G401 (cell line): Measurements from ENCODE around the gene SGIP1. TPM values are rescaled to one million over a fixed set of nuclear protein-coding genes. Genes with fewer than 3 reads are reported as not detected.

ENCODE experiments used
- DNase-seq: peaks from one replicate; pipeline ENCODE4 v3.0.0-alpha.2; 2015; ENCODE audit warnings: low spot score
- in situ Hi-C: cut with HindIII; loops from 2 replicates; pipeline ENCODE4 v1.10.0; 2016; ENCODE audit warnings: low sequenced_read_pairs, mixed read lengths
- total RNA-seq: library from RNA; depleted of rRNA; stranded (reverse); fragments of >200 nt; shearing (Covaris generic); gene quantifications from 2 replicates; pipeline ENCODE4 v1.2.3, GENCODE V29; 2014

SGIP1 gene
- total RNA-seq, 1 experiment from 2014 or later = not detected

DNA sequence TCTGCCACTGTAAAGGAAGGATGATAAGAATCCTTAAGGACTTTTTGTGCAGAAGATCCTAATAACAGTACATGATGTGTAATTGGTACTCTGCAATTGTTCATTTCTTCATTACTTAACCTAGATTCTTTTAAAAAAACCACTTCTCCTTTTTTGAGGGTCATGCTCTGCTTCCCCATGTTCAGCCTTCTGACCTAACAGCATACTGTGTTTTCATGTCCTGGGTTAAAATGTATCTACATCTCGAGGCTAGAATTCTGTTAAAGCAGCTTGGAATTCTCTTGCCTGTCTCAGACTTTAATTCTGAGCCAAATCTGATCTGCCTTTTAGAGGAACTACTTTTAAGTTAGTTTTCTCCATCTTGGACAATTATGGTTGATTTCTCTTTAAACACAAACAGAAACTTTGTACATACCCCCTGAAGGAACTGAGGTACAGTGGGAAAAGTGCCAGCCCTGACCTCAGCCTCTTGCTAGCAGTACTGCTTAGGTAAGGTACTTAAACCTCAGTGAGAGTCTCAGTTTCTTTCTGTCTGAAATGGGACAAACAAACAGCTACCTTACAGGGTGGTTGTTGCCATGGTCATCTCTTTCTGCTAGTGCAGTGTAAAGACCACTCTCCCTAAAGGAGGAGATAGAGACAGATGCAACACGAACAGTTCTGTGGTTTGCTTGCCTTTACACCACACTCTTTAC, 115.1 kb downstream of the SGIP1 start:
- no peak for DNase-seq
- in situ Hi-C loops = no loop called here

DNA sequence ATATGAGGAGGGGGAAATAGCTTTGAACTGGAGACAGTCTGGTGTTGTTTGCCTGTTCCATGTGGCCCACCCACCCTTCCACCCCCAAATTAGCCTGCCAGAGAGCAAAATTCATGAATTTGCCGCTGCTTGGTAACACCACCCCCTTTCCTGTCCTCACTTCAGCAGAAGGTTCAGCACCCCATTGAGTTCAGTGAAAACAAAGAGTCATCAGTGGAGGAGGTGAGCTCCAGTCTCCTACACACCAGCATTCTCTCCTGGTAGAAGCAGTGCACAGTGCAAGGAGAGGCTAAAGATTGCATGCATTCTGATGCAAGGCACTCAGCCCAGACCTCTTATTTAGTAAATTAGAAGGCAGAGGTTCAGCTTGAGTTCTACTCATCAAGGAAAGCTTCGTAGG, 118.6 kb downstream of the SGIP1 start:
- in situ Hi-C loops = no loop called here
- DNase-seq = no peak

GRCh38 chr1:66654643-66655042, 120.7 kb downstream of the SGIP1 start:
- in situ Hi-C loops = no loop called here
- DNase-seq = peak; percentile 29

GRCh38 chr1:66671455-66671854, 137.5 kb downstream of the SGIP1 start:
- DNase-seq = no peak
- in situ Hi-C loops = no loop called here

DNA sequence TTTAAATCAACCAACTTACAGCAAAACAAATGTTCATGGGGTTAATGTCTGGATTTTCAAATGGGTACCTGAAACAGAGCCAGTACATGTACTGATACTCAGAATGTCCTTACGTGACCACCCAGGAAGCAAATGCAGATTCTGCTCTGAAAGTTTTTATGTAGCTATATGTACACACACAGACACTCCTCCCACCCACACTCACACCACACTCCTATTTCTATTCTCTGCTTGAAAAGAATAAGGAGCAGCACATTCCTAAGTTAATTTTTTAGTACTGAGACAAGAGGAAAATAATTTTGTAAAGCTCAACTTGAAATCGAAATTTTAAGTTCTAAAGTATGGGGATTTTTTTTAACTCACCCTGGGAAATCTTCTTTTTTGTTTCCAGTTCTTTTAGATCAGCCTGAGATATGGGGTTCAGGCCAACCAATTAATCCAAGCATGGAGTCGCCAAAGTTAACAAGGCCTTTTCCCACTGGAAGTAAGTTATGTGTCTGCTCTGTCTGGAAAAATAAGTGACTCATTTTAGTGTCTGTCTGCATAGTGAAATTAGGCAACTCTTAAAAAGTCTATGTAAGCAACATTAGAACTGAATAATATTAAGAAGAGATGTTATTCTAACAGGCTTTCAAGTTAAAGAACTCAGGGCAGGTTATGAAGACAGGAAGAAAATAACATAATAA, 142.8 kb downstream of the SGIP1 start:
- no peak for DNase-seq
- in situ Hi-C loops = no loop called here

- in situ Hi-C loops = no loop called here
Measured at GRCh38 chr1:66678146-66678545, 144.2 kb downstream of the SGIP1 start.

GRCh38 chr1:66679140-66679539, 145.2 kb downstream of the SGIP1 start:
- in situ Hi-C loops = no loop called here

More at GRCh38 chr1:66678146-66678545, 144.2 kb downstream of the SGIP1 start:
- no peak for DNase-seq

DNA sequence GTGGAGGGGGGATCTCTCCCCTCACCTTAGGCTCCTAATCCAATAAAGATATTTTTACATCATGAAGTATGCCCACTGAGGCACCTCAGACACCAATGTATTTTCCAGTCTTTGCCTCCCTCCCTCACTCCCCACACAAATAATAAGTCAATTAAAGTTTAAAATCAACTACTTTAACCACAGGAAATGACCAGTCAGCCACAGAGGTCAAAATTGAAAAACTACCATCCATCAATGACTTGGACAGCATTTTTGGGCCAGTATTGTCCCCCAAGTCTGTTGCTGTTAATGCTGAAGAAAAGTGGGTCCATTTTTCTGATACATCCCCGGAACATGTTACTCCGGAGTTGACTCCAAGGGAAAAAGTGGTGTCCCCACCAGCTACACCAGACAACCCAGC, 147.7 kb downstream of the SGIP1 start:
- no peak for DNase-seq
- in situ Hi-C loops = no loop called here

More at GRCh38 chr1:66679140-66679539, 145.2 kb downstream of the SGIP1 start:
- DNase-seq = no peak

GRCh38 chr1:66682106-66682505, 148.2 kb downstream of the SGIP1 start:
- in situ Hi-C loops = no loop called here
- no peak for DNase-seq

GRCh38 chr1:66684353-66684752, 150.4 kb downstream of the SGIP1 start:
- in situ Hi-C loops = no loop called here
- no peak for DNase-seq

DNA sequence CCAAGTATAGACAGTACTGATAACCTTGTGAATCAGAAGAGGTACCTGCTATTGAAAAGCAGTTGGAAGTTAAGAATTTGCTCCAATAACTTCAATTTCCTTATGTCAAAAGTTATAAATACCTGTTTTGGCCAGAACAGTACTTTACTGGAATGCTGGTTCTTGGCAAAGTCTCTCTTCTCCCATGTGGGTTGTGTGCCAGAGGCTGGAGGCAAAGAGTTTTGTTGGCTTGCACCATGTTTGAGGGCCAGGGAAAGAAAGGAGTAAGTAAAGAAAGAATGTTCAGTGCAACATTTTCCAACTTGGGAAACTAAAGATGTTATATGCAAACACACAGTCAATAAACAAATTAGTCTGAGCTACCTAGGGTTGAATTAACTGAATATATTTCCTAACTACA, 151.3 kb downstream of the SGIP1 start:
- in situ Hi-C loops = no loop called here
- DNase-seq = no peak

DNA sequence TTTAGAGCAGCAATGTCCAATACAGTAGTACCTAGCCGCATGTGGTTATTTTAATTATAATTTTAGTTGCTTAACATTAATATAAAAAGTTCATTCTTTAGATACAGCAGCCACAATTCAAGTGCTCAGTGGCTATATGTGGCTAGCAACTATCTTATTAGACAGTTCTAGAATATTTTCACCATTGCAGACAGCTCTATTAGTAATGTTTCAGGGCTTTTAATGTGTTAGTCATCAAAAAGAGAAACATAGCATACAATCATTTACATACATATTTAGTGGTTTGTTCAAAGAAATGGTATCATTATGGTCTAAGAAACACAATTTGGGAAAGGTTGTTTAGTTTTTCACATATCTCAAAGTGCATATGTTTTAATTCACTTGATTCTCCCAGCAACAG, 151.7 kb downstream of the SGIP1 start:
- in situ Hi-C loops = no loop called here
- no peak for DNase-seq

GRCh38 chr1:66686406-66686805, 152.5 kb downstream of the SGIP1 start:
- DNase-seq = no peak
- in situ Hi-C loops = no loop called here

GRCh38 chr1:66687358-66687757, 153.4 kb downstream of the SGIP1 start:
- DNase-seq = no peak
- in situ Hi-C loops = no loop called here

GRCh38 chr1:66690666-66691381, 156.9 kb downstream of the SGIP1 start:
- in situ Hi-C loops = no loop called here

DNA sequence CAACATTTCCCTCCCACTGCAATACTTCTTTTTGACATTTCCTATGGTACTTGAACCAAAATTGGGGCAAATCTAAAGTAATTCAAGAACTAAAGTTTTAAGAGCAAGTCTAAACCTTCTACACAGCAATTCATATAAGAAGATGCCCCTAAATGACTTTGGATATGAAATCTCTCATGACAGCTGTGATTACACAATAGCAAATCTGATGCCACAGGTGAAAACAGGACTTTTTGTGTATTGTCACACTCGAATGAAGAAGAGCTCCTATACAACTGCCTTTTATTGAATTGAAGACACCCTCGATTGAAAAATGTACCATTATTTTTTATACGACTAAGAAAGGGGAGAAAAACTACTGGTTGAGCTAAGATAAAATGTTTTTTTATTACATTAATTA, 158.7 kb downstream of the SGIP1 start:
- no peak for DNase-seq
- in situ Hi-C loops = no loop called here

More at GRCh38 chr1:66690666-66691381, 156.9 kb downstream of the SGIP1 start:
- DNase-seq = no peak

- DNase-seq = no peak
- in situ Hi-C loops = no loop called here
Measured at GRCh38 chr1:66693856-66694255, 159.9 kb downstream of the SGIP1 start.

DNA sequence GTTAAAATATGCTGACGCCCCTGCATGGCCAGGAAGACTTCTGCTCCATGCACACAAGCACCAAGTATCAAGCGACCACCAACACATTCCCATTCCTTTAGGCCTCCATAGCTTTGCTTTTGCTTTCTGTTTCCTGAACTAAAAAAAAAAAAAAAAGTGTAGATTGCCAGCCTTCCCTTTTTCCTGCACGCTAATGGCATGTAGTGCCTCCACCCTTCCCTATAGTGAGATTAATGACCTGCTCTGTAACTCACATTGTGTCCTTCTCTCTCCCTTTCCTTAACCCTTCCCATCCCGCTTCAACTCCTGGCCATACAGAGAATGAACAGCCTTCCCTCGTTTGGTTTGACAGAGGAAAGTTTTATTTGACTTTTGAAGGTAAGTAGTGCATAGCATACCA, 161.2 kb downstream of the SGIP1 start:
- in situ Hi-C loops = no loop called here
- DNase-seq = no peak

DNA sequence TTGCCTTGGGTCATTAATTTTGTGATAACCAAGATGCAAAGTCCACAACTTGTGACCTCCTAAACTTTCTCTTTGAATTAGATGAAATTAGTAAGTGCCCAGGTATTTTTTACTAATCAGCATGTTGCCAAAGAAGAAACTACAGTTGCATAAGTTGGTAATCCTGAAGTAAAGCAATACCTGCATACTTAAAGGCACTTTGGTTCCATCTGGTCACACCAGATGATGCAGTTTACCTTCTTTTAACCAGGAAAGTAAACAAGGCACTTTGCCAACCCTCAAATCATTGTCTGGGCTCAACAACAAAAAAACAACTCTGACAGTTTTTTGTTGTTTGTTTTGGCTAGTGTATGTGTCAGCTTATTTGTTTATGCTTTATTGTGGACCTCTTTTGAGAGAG, 162.8 kb downstream of the SGIP1 start:
- in situ Hi-C loops = no loop called here

DNA sequence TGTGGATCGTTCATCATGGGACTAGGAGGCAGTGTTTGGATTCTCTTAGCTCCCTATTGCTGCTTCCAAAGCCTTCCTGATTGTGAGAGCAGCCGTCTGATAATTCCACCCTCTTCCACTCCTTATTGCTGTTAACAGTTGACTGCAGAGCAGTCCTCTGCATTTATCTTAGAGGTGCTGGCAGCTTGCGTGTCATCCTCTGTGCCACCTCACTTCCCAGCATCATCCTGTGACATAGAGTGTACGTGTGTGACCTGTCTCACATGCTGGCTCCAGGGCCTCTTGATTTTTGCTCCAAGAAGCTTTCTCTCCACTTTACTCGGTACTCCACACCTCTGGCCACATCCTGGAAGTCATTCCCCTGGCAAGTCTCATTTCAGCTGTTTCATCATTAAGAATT, 165.3 kb downstream of the SGIP1 start:
- in situ Hi-C loops = no loop called here
- no peak for DNase-seq

More for the DNA sequence above, 162.8 kb downstream of the SGIP1 start:
- DNase-seq = no peak
